ENCODE data around the gene DUSP2.

DUSP2 gene

GRCh38 chr2:96108151-96108540 is 37.1 kb downstream of the DUSP2 start:
- no peak for TF ChIP-seq ZFX (IDR thresholded peaks at IDR 0.05; ENCODE audit: borderline replicate concordance)
- TF ChIP-seq CTCF (IDR thresholded peaks at IDR 0.05): no peak

GRCh38 chr2:96107708-96108065 is 37.6 kb downstream of the DUSP2 start:
- H3K27ac ChIP-seq: no peak overlapping the region
- TF ChIP-seq ZFX (IDR thresholded peaks at IDR 0.05; ENCODE audit: borderline replicate concordance) (no peak), CTCF (IDR thresholded peaks at IDR 0.05) (no peak)

More at GRCh38 chr2:96108151-96108540, 37.1 kb downstream of the DUSP2 start:
- H3K27ac ChIP-seq: no peak overlapping the region

GRCh38 chr2:96106991-96107707 is 38.1 kb downstream of the DUSP2 start:
- TF ChIP-seq CTCF (IDR thresholded peaks at IDR 0.05) (no peak), ZFX (IDR thresholded peaks at IDR 0.05; ENCODE audit: borderline replicate concordance) (no peak)
- no peak overlapping the region for H3K27ac ChIP-seq

- H3K27ac ChIP-seq: no peak overlapping the region
- TF ChIP-seq CTCF (IDR thresholded peaks at IDR 0.05): no peak
Measured at GRCh38 chr2:96105994-96106715, 39.1 kb downstream of the DUSP2 start.

- no peak for TF ChIP-seq CTCF (IDR thresholded peaks at IDR 0.05)
- no peak for TF ChIP-seq ZFX (IDR thresholded peaks at IDR 0.05; ENCODE audit: borderline replicate concordance)
- H3K27ac ChIP-seq: no peak overlapping the region
Measured at GRCh38 chr2:96105152-96105915, 39.9 kb downstream of the DUSP2 start.

GRCh38 chr2:96104487-96104861 is 40.8 kb downstream of the DUSP2 start:
- TF ChIP-seq ZFX (IDR thresholded peaks at IDR 0.05; ENCODE audit: borderline replicate concordance): no peak
- TF ChIP-seq CTCF (IDR thresholded peaks at IDR 0.05): no peak
- no peak overlapping the region for H3K27ac ChIP-seq
